ENCODE results near the gene MAGI2. TPM values are rescaled to one million over a fixed set of nuclear protein-coding genes. Genes with fewer than 3 reads are reported as not detected.

MAGI2 gene
- total RNA-seq, 1 donor: 18.8 TPM

DNA sequence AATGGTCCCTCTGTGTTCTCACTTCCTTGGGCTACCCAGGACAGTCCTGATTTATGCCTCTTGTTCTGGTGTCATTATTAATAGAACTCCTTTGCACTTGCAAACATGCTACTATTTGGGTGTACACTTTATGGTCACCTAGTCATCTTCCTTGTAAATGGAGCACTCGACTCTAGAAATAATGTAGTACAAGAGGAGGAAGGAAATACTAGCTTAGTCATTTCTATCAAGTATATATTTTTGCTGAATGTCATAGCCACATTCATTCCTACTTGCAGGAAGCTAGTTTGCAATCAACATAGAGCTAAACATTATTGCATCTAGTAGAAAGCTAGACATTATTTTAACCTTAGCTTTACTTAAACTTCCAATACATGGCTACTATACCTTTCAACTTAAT is 335.3 kb downstream of the MAGI2 start:
- Histone ChIP-seq H3K4me1 (ENCODE audit: insufficient read depth, low read length) (no peaks in the 10 kb centered on the region), H3K27ac (ENCODE audit: low read depth, low read length) (no peak overlapping the region), H2AFZ (ENCODE audit: low read length) (no peak overlapping the region), H3K79me2 (ENCODE audit: insufficient read depth, low read length) (no peaks in the 10 kb centered on the region), H3K9me3 (ENCODE audit: low read depth, low read length) (no peaks in the 10 kb centered on the region), H3K4me3 (ENCODE audit: insufficient read depth, low read length) (no peak overlapping the region), H4K20me1 (ENCODE audit: insufficient read depth, low read length) (no peaks in the 10 kb centered on the region), H3K27me3 (ENCODE audit: insufficient read depth, low read length) (no peaks in the 10 kb centered on the region), H3K4me2 (ENCODE audit: insufficient read depth, low read length) (no peak overlapping the region), H3K36me3 (ENCODE audit: insufficient read depth, low read length) (no peaks in the 10 kb centered on the region)
- TF ChIP-seq, protein P1, sequence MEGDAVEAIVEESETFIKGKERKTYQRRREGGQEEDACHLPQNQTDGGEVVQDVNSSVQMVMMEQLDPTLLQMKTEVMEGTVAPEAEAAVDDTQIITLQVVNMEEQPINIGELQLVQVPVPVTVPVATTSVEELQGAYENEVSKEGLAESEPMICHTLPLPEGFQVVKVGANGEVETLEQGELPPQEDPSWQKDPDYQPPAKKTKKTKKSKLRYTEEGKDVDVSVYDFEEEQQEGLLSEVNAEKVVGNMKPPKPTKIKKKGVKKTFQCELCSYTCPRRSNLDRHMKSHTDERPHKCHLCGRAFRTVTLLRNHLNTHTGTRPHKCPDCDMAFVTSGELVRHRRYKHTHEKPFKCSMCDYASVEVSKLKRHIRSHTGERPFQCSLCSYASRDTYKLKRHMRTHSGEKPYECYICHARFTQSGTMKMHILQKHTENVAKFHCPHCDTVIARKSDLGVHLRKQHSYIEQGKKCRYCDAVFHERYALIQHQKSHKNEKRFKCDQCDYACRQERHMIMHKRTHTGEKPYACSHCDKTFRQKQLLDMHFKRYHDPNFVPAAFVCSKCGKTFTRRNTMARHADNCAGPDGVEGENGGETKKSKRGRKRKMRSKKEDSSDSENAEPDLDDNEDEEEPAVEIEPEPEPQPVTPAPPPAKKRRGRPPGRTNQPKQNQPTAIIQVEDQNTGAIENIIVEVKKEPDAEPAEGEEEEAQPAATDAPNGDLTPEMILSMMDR (IDR thresholded peaks at IDR 0.05; ENCODE audit: extremely low read depth, low read depth, low read length): no peak
- no peak for DNase-seq (ENCODE audit: insufficient read length, low spot score, missing footprints)

DNA sequence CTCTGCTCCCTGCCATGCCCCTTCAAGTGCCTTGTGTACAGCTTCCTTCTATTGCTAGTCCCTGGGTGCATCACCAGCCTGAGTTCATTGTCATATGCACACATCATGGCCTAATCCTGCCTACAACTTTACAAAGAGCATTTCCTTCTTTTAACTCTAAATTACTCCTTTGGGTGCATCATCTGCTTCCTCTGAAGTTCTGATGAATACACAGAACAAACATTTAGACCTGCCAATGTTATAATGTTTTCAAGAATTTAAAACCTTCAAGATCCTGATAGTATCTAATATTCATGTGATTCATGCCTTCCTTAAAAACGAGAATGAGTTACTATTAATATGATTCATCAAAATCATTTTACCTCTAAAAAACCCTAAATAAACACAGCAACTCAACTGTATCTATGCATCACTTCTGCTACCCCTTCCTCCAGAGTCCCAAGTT is 357.1 kb downstream of the MAGI2 start:
- TF ChIP-seq, protein P1 (IDR thresholded peaks at IDR 0.05; ENCODE audit: extremely low read depth, low read depth, low read length): no peak
- no peaks in the 10 kb centered on the region for H4K20me1 ChIP-seq (ENCODE audit: insufficient read depth, low read length)
- H2AFZ ChIP-seq (ENCODE audit: low read length): no peak overlapping the region
- peaks cover 13% of the 10 kb centered on the region for H3K4me1 ChIP-seq (ENCODE audit: insufficient read depth, low read length)
- H3K4me3 ChIP-seq (ENCODE audit: insufficient read depth, low read length): no peak overlapping the region
- H3K27me3 ChIP-seq (ENCODE audit: insufficient read depth, low read length): no peaks in the 10 kb centered on the region
- peak; percentile 80 for DNase-seq (ENCODE audit: insufficient read length, low spot score, missing footprints)
- H3K9me3 ChIP-seq (ENCODE audit: low read depth, low read length): no peaks in the 10 kb centered on the region
- H3K27ac ChIP-seq (ENCODE audit: low read depth, low read length): peak overlapping the region; percentile 36
- no peaks in the 10 kb centered on the region for H3K36me3 ChIP-seq (ENCODE audit: insufficient read depth, low read length)
- H3K4me2 ChIP-seq (ENCODE audit: insufficient read depth, low read length): no peak overlapping the region
- no peaks in the 10 kb centered on the region for H3K79me2 ChIP-seq (ENCODE audit: insufficient read depth, low read length)

DNA sequence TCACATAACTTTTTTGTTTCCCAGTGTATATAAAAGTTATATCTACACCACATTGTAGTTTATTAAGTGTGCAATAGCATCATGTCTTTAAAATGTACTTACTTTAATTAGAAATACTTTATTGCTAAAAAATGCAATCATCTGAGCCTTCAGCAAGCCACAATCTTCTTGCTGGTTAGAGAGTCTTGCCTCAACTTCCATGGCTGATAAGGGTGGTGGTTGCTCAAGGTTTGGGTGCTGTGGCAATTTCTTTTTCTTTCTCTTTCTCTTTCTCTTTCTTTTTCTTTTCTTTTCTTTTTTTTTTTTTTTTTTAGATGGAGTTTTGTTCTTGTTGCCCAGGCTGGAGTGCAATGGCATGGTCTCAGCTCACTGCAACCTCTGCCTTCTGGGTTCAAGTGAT is 360.0 kb downstream of the MAGI2 start:
- no peaks in the 10 kb centered on the region for H3K36me3 ChIP-seq (ENCODE audit: insufficient read depth, low read length)
- H3K4me3 ChIP-seq (ENCODE audit: insufficient read depth, low read length): no peak overlapping the region

DNA sequence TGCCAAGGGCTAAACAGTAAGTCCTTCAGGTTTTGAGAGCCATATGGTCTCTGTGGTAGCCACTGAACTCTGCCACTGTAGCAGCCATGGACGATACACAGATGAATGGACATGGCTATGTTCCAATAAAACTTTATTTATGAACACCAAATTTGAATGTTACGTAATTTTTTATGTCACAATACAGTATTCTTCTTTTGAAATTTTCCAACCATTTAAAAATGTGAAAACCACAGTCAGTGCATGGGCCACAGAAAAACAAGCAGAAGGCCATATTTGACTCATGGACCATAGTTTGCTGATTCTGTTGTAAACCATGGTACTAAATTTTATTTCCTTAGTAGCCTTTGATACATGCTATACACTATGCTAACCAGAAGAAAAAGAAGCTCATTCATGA is 361.8 kb downstream of the MAGI2 start:
- Histone ChIP-seq H3K79me2 (ENCODE audit: insufficient read depth, low read length) (no peaks in the 10 kb centered on the region), H3K36me3 (ENCODE audit: insufficient read depth, low read length) (no peaks in the 10 kb centered on the region), H3K4me1 (ENCODE audit: insufficient read depth, low read length) (peaks cover 21% of the 10 kb centered on the region), H3K4me3 (ENCODE audit: insufficient read depth, low read length) (no peak overlapping the region), H3K27me3 (ENCODE audit: insufficient read depth, low read length) (no peaks in the 10 kb centered on the region), H4K20me1 (ENCODE audit: insufficient read depth, low read length) (no peaks in the 10 kb centered on the region), H3K27ac (ENCODE audit: low read depth, low read length) (no peak overlapping the region), H3K4me2 (ENCODE audit: insufficient read depth, low read length) (no peak overlapping the region), H3K9me3 (ENCODE audit: low read depth, low read length) (no peaks in the 10 kb centered on the region), H2AFZ (ENCODE audit: low read length) (no peak overlapping the region)
- no peak for DNase-seq (ENCODE audit: insufficient read length, low spot score, missing footprints)
- TF ChIP-seq, protein P1 (IDR thresholded peaks at IDR 0.05; ENCODE audit: extremely low read depth, low read depth, low read length): no peak

More for the DNA sequence above, 360.0 kb downstream of the MAGI2 start:
- DNase-seq (ENCODE audit: insufficient read length, low spot score, missing footprints): no peak
- H3K9me3 ChIP-seq (ENCODE audit: low read depth, low read length): no peaks in the 10 kb centered on the region
- H3K27me3 ChIP-seq (ENCODE audit: insufficient read depth, low read length): no peaks in the 10 kb centered on the region
- TF ChIP-seq, protein P1 (IDR thresholded peaks at IDR 0.05; ENCODE audit: extremely low read depth, low read depth, low read length): no peak
- H2AFZ ChIP-seq (ENCODE audit: low read length): no peak overlapping the region
- H3K4me2 ChIP-seq (ENCODE audit: insufficient read depth, low read length): no peak overlapping the region
- H4K20me1 ChIP-seq (ENCODE audit: insufficient read depth, low read length): no peaks in the 10 kb centered on the region
- peaks cover 21% of the 10 kb centered on the region for H3K4me1 ChIP-seq (ENCODE audit: insufficient read depth, low read length)
- no peak overlapping the region for H3K27ac ChIP-seq (ENCODE audit: low read depth, low read length)
- no peaks in the 10 kb centered on the region for H3K79me2 ChIP-seq (ENCODE audit: insufficient read depth, low read length)

Data from osteoblast (primary cell).